Activated T-helper 2 cell treated with anti-CD3 and anti-CD28 coated beads, Interferon-gamma antibody, Interleukin-2, Interleukin-4, amounts not matched to agents 10 μg/mL and 5 μg/mL and 100 μg/mL, durations not matched to agents 14 hours and 24 hours and 36 hours (primary cell): Measurements from ENCODE around the gene GARIN6. TPM values are rescaled to one million over a fixed set of nuclear protein-coding genes. Genes with fewer than 3 reads are reported as not detected.
"Not testable (repeated sequence)": the region's sequence is repeated elsewhere in the genome, so short reads cannot be mapped to it uniquely, and the experiment has no call there.

ENCODE experiments used
- DNase-seq: peaks from one replicate; pipeline ENCODE4 v3.0.0; 2021; ENCODE audit warnings: low spot score
- H3K27ac Mint-ChIP-seq: one replicate; pipeline ENCODE4 v1.8.0; 2021; ENCODE audit warnings: mixed read lengths
- H3K27me3 Mint-ChIP-seq: one replicate; pipeline ENCODE4 v1.8.0; 2021; ENCODE audit warnings: low read depth, mixed read lengths
- H3K36me3 Mint-ChIP-seq: one replicate; pipeline ENCODE4 v1.8.0; 2021; ENCODE audit warnings: low read depth, mixed read lengths
- H3K4me1 Mint-ChIP-seq: one replicate; pipeline ENCODE4 v1.8.0; 2021; ENCODE audit warnings: low read depth, mixed read lengths
- H3K4me3 Mint-ChIP-seq: one replicate; pipeline ENCODE4 v1.8.0; 2021; ENCODE audit warnings: low read depth, mild to moderate bottlenecking, moderate library complexity, mixed read lengths
- H3K9me3 Mint-ChIP-seq: one replicate; pipeline ENCODE4 v1.8.0; 2021; ENCODE audit warnings: mixed read lengths
- intact Hi-C: fragments of 100-400 bp; cut with micrococcal nuclease; formaldehyde crosslinking; loops from one replicate; pipeline ENCODE4 v1.15.1; 2023
- total RNA-seq: library from RNA; stranded (reverse); gene quantifications from 2 replicates; pipeline ENCODE4 v1.2.3, GENCODE V29; 2022

Gene GARIN6
- not detected in 2 replicates for total RNA-seq

- H3K9me3 Mint-ChIP-seq: no peaks in the 10 kb centered on the region
Measured at GRCh38 chr12:99647453-99647852, at the start of gene GARIN6. GARIN6 (plus strand) TSS chr12:99647753; CDS start chr12:99648175, 422 bp downstream.

GRCh38 chr12:99598785-99599184, 48.8 kb upstream of the GARIN6 start:
- Mint-ChIP-seq H3K36me3 (no peaks in the 10 kb centered on the region), H3K4me1 (no peaks in the 10 kb centered on the region), H3K9me3 (no peaks in the 10 kb centered on the region), H3K27ac (no peak overlapping the region), H3K27me3 (no peaks in the 10 kb centered on the region), H3K4me3 (no peak overlapping the region)
- no peak for DNase-seq
- intact Hi-C loops: no loop called here

More at GRCh38 chr12:99647453-99647852, at the start of gene GARIN6:
- Mint-ChIP-seq H3K4me3 (no peak within 1 kb of the TSS), H3K36me3 (no peaks in the 10 kb centered on the region), H3K4me1 (no peaks in the 10 kb centered on the region), H3K27me3 (no peaks in the 10 kb centered on the region), H3K27ac (no peak within 1 kb of the TSS)
- DNase-seq: no peak
- intact Hi-C loops: no loop called here

GRCh38 chr12:99600388-99600787, 47.2 kb upstream of the GARIN6 start:
- Mint-ChIP-seq H3K4me1 (no peaks in the 10 kb centered on the region), H3K36me3 (no peaks in the 10 kb centered on the region), H3K27me3 (no peaks in the 10 kb centered on the region), H3K4me3 (no peak overlapping the region), H3K9me3 (no peaks in the 10 kb centered on the region), H3K27ac (no peak overlapping the region)
- no peak for DNase-seq
- intact Hi-C loops: no loop called here

- Mint-ChIP-seq H3K4me3 (no peak overlapping the region), H3K27ac (no peak overlapping the region), H3K9me3 (no peaks in the 10 kb centered on the region), H3K27me3 (no peaks in the 10 kb centered on the region), H3K36me3 (no peaks in the 10 kb centered on the region), H3K4me1 (no peaks in the 10 kb centered on the region)
- DNase-seq: no peak
- intact Hi-C loops: no loop called here
Measured at GRCh38 chr12:99609455-99610181, 37.9 kb upstream of the GARIN6 start.

- no peak for DNase-seq
- Mint-ChIP-seq H3K27me3 (no peaks in the 10 kb centered on the region), H3K9me3 (no peaks in the 10 kb centered on the region), H3K4me1 (no peaks in the 10 kb centered on the region), H3K36me3 (no peaks in the 10 kb centered on the region), H3K4me3 (no peak overlapping the region), H3K27ac (no peak overlapping the region)
- intact Hi-C loops: no loop called here
Measured at GRCh38 chr12:99611117-99611516, 36.4 kb upstream of the GARIN6 start.

GRCh38 chr12:99611599-99611998, 36.0 kb upstream of the GARIN6 start:
- H3K27ac Mint-ChIP-seq: no peak overlapping the region
- intact Hi-C loops: no loop called here
- no peaks in the 10 kb centered on the region for H3K36me3 Mint-ChIP-seq
- no peaks in the 10 kb centered on the region for H3K4me1 Mint-ChIP-seq
- no peak for DNase-seq
- no peaks in the 10 kb centered on the region for H3K9me3 Mint-ChIP-seq
- no peaks in the 10 kb centered on the region for H3K27me3 Mint-ChIP-seq
- H3K4me3 Mint-ChIP-seq: no peak overlapping the region

GRCh38 chr12:99618657-99619056, 28.9 kb upstream of the GARIN6 start:
- Mint-ChIP-seq H3K4me3 (no peak overlapping the region), H3K4me1 (no peaks in the 10 kb centered on the region), H3K27me3 (no peaks in the 10 kb centered on the region), H3K36me3 (no peaks in the 10 kb centered on the region), H3K27ac (no peak overlapping the region), H3K9me3 (peaks cover 4% of the 10 kb centered on the region)
- no peak for DNase-seq
- intact Hi-C loops: no loop called here

GRCh38 chr12:99619389-99620158, 28.0 kb upstream of the GARIN6 start:
- no peaks in the 10 kb centered on the region for H3K4me1 Mint-ChIP-seq

GRCh38 chr12:99620159-99620479, 27.4 kb upstream of the GARIN6 start:
- Mint-ChIP-seq H3K4me1 (no peaks in the 10 kb centered on the region), H3K27me3 (no peaks in the 10 kb centered on the region), H3K36me3 (no peaks in the 10 kb centered on the region), H3K27ac (no peak overlapping the region), H3K4me3 (no peak overlapping the region), H3K9me3 (peaks cover 4% of the 10 kb centered on the region)
- no peak for DNase-seq
- intact Hi-C loops: loop anchor here (1.0 to 5.0 kb wide), 2 partner anchors 233 to 577 kb away; no protein-coding TSS in a partner anchor

More at GRCh38 chr12:99619389-99620158, 28.0 kb upstream of the GARIN6 start:
- intact Hi-C loops: loop anchor here (1.0 to 5.0 kb wide), 2 partner anchors 232 to 576 kb away; no protein-coding TSS in a partner anchor
- no peak for DNase-seq
- Mint-ChIP-seq H3K27ac (no peak overlapping the region), H3K27me3 (no peaks in the 10 kb centered on the region), H3K36me3 (no peaks in the 10 kb centered on the region), H3K9me3 (peaks cover 4% of the 10 kb centered on the region), H3K4me3 (no peak overlapping the region)

GRCh38 chr12:99624591-99624990, 23.0 kb upstream of the GARIN6 start:
- not testable (repeated sequence) for DNase-seq, H3K9me3 Mint-ChIP-seq
- intact Hi-C loops: loop anchor here (5.0 kb wide), 1 partner anchor 237 kb away; no protein-coding TSS in a partner anchor

GRCh38 chr12:99627459-99627858, 20.1 kb upstream of the GARIN6 start:
- DNase-seq: no peak
- H3K4me1 Mint-ChIP-seq: no peaks in the 10 kb centered on the region
- no peak overlapping the region for H3K27ac Mint-ChIP-seq
- intact Hi-C loops: no loop called here
- H3K27me3 Mint-ChIP-seq: no peaks in the 10 kb centered on the region
- no peaks in the 10 kb centered on the region for H3K36me3 Mint-ChIP-seq
- H3K4me3 Mint-ChIP-seq: no peak overlapping the region
- H3K9me3 Mint-ChIP-seq: no peaks in the 10 kb centered on the region

More at GRCh38 chr12:99624591-99624990, 23.0 kb upstream of the GARIN6 start:
- not testable (repeated sequence) for H3K4me3 Mint-ChIP-seq, H3K27me3 Mint-ChIP-seq, H3K4me1 Mint-ChIP-seq, H3K27ac Mint-ChIP-seq, H3K36me3 Mint-ChIP-seq

- DNase-seq: no peak
- H3K4me1 Mint-ChIP-seq: no peaks in the 10 kb centered on the region
- intact Hi-C loops: no loop called here
- H3K36me3 Mint-ChIP-seq: no peaks in the 10 kb centered on the region
- no peaks in the 10 kb centered on the region for H3K27me3 Mint-ChIP-seq
- H3K9me3 Mint-ChIP-seq: peaks cover 7% of the 10 kb centered on the region
- no peak overlapping the region for H3K4me3 Mint-ChIP-seq
- H3K27ac Mint-ChIP-seq: no peak overlapping the region
Measured at GRCh38 chr12:99644629-99645028, 2.9 kb upstream of the GARIN6 start.

GRCh38 chr12:99648183-99648582, 630 bp downstream of the GARIN6 start:
- H3K27me3 Mint-ChIP-seq: no peaks in the 10 kb centered on the region
- H3K4me1 Mint-ChIP-seq: no peaks in the 10 kb centered on the region
- H3K4me3 Mint-ChIP-seq: no peak overlapping the region
- no peak for DNase-seq
- H3K36me3 Mint-ChIP-seq: no peaks in the 10 kb centered on the region
- intact Hi-C loops: no loop called here
- H3K9me3 Mint-ChIP-seq: no peaks in the 10 kb centered on the region
- H3K27ac Mint-ChIP-seq: no peak overlapping the region
